ENCODE measurements around the gene CIZ1. TPM values are rescaled to one million over a fixed set of nuclear protein-coding genes. Genes with fewer than 3 reads are reported as not detected.

CIZ1 gene
- total and polyA plus RNA-seq, 4 donors, result 36.6 to 83.7 (median 50.5) TPM

DNA sequence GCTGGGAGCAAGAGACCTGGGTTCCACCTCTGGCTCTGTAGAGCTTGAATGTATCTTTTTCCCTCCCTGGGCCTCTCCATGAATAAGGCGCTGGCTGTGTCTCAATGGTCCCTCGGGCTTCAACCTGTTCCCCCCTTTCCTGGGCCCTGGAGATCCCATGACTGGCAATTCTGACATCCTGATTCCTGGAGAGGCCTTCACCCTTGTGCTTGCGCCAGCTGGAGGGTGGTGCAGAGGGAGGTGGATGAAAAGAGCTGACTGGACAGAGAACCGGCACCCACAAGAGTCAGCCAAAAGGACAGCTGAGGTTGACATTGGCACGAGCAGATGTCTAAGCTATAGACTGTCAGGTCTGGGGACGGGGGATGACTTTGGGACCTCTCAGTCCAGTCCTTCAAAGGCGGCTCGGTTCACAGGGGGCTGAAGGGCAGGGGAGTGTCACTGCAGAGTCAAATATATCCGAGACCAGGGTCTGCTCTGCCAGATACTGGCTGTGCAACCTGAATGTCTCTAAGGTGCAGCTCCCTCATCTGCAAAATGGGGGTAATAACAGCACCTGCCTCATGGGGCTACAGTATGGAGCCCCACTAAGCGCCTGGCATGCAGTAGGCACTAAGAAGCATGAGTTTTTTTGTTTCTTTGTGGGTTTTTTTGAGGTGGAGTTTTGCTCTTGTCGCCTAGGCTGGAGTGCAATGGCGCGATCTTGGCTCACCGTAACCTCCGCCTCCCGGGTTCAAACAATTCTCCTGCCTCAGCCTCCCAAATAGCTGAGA lies 25.6 kb upstream of the CIZ1 start:
- H3K27me3 ChIP-seq (ENCODE audit: control insufficient read depth in 3 of 3, insufficient read depth in 3 of 3, low read length in 2 of 3), result no peaks in the 10 kb centered on the region
- H3K9me3 ChIP-seq (ENCODE audit: control insufficient read depth in 4 of 4, insufficient read depth in 3 of 4, low read length in 3 of 4), result no peaks in the 10 kb centered on the region
- WGBS, 2 donors, result 83 to 92% methylated on average over 16 of the region's 16 CpGs
- no peak overlapping the region for H3K4me3 ChIP-seq
- TF ChIP-seq, protein P1, sequence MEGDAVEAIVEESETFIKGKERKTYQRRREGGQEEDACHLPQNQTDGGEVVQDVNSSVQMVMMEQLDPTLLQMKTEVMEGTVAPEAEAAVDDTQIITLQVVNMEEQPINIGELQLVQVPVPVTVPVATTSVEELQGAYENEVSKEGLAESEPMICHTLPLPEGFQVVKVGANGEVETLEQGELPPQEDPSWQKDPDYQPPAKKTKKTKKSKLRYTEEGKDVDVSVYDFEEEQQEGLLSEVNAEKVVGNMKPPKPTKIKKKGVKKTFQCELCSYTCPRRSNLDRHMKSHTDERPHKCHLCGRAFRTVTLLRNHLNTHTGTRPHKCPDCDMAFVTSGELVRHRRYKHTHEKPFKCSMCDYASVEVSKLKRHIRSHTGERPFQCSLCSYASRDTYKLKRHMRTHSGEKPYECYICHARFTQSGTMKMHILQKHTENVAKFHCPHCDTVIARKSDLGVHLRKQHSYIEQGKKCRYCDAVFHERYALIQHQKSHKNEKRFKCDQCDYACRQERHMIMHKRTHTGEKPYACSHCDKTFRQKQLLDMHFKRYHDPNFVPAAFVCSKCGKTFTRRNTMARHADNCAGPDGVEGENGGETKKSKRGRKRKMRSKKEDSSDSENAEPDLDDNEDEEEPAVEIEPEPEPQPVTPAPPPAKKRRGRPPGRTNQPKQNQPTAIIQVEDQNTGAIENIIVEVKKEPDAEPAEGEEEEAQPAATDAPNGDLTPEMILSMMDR (IDR thresholded peaks at IDR 0.05; ENCODE audit: control extremely low read depth, extremely low read depth), result no peak
- H3K27ac ChIP-seq (ENCODE audit: low read depth in 1 of 2, low read length in 1 of 2), result no peak overlapping the region
- DNase-seq (no peak), ATAC-seq (ENCODE audit: insufficient read depth, low FRiP score) (no peak)
- H3K36me3 ChIP-seq (ENCODE audit: control insufficient read depth in 4 of 4, insufficient read depth in 4 of 4, low read length in 4 of 4), result peaks cover 0 to 3% (median 1%) of the 10 kb centered on the region in 4 donors
- H3K9ac ChIP-seq (ENCODE audit: insufficient read depth in 1 of 2, low read length in 2 of 2), result no peak overlapping the region
- peaks cover 0 to 12% (median 0%) of the 10 kb centered on the region in 5 donors for H3K4me1 ChIP-seq (ENCODE audit: control insufficient read depth in 5 of 5, insufficient read depth in 5 of 5, low read length in 5 of 5)

DNA sequence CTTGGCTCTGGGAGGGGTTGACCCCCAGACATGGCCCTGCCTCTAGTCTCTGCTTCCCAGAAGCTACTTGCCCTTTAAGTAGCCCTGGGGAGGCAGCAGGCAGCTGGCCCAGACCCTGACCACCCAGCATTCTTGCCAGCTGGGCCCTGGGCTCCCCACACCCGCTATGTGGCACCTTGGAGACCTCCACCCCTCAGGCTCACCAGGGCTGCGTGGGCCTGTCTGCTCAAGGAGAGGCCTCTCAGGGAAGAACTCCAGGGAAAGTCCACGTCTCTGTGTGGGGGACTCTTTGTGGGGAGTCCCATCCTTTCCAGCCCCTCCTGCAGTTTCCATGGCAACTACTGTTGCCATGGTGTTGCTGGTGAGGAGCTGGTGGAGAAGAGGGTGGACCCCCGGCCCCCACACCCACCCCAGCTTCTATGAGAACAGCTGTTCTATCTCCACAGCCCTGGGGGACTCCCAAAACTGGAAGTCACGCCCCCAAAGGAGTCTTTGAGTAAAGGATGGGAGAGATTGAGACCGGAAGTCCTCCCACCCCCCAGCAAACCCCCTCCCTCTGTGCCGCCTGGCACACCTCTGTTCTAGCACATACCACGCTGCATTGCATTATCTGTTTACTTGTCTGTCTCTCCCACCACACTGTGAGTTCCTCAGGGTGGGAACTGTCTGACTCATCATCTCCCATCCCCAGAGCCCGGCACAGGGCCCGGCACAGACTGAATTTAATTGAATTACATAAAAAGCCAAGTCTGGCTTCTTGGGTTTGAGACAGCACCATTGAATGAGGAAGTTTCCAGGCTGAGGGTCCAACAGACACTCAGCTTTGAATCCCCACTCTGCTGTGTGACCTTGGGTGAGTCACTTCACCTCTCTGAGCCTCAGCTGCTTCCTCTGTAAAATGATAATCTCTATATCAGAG lies 24.4 kb upstream of the CIZ1 start:
- 71 to 78% methylated on average over 10 of the region's 10 CpGs for WGBS, 2 donors
- no peak overlapping the region for H3K9ac ChIP-seq (ENCODE audit: insufficient read depth in 1 of 2, low read length in 2 of 2)
- DNase-seq (peak; percentile 31 to 41 (median 33)), ATAC-seq (ENCODE audit: insufficient read depth, low FRiP score) (no peak)
- no peak overlapping the region for H3K4me3 ChIP-seq
- no peaks in the 10 kb centered on the region for H3K27me3 ChIP-seq (ENCODE audit: control insufficient read depth in 3 of 3, insufficient read depth in 3 of 3, low read length in 2 of 3)
- H3K4me1 ChIP-seq (ENCODE audit: control insufficient read depth in 5 of 5, insufficient read depth in 5 of 5, low read length in 5 of 5), result peaks cover 0 to 12% (median 0%) of the 10 kb centered on the region in 5 donors
- TF ChIP-seq, protein P1 (IDR thresholded peaks at IDR 0.05; ENCODE audit: control extremely low read depth, extremely low read depth), result no peak
- H3K27ac ChIP-seq (ENCODE audit: low read depth in 1 of 2, low read length in 1 of 2), result no peak overlapping the region
- H3K36me3 ChIP-seq (ENCODE audit: control insufficient read depth in 4 of 4, insufficient read depth in 4 of 4, low read length in 4 of 4), result peaks cover 0 to 3% (median 0%) of the 10 kb centered on the region in 4 donors
- no peaks in the 10 kb centered on the region for H3K9me3 ChIP-seq (ENCODE audit: control insufficient read depth in 4 of 4, insufficient read depth in 3 of 4, low read length in 3 of 4)

DNA sequence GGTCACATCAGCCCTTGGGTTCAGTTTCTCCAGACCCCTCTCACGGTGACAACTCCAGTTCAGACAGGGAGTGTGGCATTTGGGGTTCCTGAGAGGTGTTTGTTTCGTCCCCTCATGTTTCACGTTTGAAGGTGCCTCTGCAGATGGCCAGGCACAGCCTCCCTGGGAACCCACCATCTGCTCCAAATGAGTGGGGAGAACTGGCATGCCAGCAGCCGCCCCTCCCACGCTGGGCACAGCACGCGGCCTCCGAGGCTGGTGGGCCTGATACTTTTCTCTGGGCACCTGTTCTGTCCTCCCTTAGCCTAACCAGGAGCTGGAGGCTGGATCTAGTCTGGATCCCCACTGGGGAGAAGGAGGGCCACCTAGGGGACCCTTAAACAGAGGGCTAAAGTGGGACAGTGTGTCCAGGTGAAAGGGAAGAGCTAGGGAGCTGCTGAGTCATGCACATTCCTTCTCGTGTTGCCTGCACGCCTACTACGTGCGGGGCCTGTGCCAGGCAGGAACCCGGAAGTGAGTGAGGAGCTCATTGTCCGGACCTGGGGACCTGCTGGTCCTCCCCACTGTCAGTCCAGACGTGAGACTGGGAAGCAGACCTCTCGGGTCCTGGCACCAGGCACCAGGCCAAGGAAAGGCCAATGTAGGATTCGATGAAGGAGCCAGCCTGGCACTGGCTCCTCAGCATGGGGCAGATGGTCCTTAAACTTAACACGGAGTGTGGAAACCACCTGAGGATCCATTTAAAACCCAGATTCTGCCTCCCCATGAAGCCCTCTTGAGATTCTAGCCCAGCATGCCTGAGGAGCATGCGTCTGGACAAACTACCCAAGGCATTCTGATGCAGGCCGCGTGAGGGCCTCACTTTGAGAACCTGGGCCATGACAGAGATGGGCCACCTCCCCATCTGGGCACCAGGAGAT lies 23.5 kb upstream of the CIZ1 start:
- no peaks in the 10 kb centered on the region for H3K9me3 ChIP-seq (ENCODE audit: control insufficient read depth in 4 of 4, insufficient read depth in 3 of 4, low read length in 3 of 4)
- no peak overlapping the region for H3K9ac ChIP-seq (ENCODE audit: insufficient read depth in 1 of 2, low read length in 2 of 2)
- no peak overlapping the region for H3K4me3 ChIP-seq
- no peaks in the 10 kb centered on the region for H3K36me3 ChIP-seq (ENCODE audit: control insufficient read depth in 4 of 4, insufficient read depth in 4 of 4, low read length in 4 of 4)
- H3K27me3 ChIP-seq (ENCODE audit: control insufficient read depth in 3 of 3, insufficient read depth in 3 of 3, low read length in 2 of 3), result no peaks in the 10 kb centered on the region
- H3K27ac ChIP-seq (ENCODE audit: low read depth in 1 of 2, low read length in 1 of 2), result no peak overlapping the region
- DNase-seq, result no peak
- peaks cover 0 to 12% (median 0%) of the 10 kb centered on the region in 5 donors for H3K4me1 ChIP-seq (ENCODE audit: control insufficient read depth in 5 of 5, insufficient read depth in 5 of 5, low read length in 5 of 5)
- TF ChIP-seq, protein P1 (IDR thresholded peaks at IDR 0.05; ENCODE audit: control extremely low read depth, extremely low read depth), result no peak
- 77 to 84% methylated on average over 21 of the region's 21 CpGs for WGBS, 2 donors
- ATAC-seq (ENCODE audit: insufficient read depth, low FRiP score), result no peak

Data from lung (tissue), 12 donors.